GM12878 (cell line): Measurements from ENCODE around the gene NEK3. TPM values are rescaled to one million over a fixed set of nuclear protein-coding genes. Genes with fewer than 3 reads are reported as not detected.

Source experiments
- ASH2L ChIP-seq: fragments of 300-600, 200-600 bp; sonication (generic); IDR thresholded peaks from 2 replicates; pipeline ENCODE4 v1.6.1; 2017; ENCODE audit warnings: low read depth, mild to moderate bottlenecking, borderline replicate concordance
- BCL11A ChIP-seq: IDR thresholded peaks from 2 replicates; pipeline ENCODE4 v1.6.1; 2011; ENCODE audit warnings: low read depth, low read length
- BCL3 ChIP-seq: IDR thresholded peaks from 2 replicates; pipeline ENCODE4 v1.6.1; 2011; ENCODE audit warnings: borderline replicate concordance, low read depth, mild to moderate bottlenecking, moderate library complexity, low read length; ENCODE audit not compliant: insufficient read depth, poor library complexity, severe bottlenecking
- BHLHE40 ChIP-seq, 2 experiments: fragments of 450-650 bp in 1 of 2; IDR thresholded peaks; 2 replicates each; pipeline ENCODE4 v1.6.1; 2011 to 2017; ENCODE audit warnings: low read depth in 2 of 2, borderline replicate concordance in 1 of 2, improper control_type of control experiment in 1 of 2, low read length in 1 of 2, mild to moderate bottlenecking in 1 of 2
- ELK1 ChIP-seq: IDR thresholded peaks from 2 replicates; pipeline ENCODE4 v1.6.1; 2012; ENCODE audit warnings: low read depth, low read length, improper control_type of control experiment
- IKZF2 ChIP-seq, 2 experiments: fragments of 450-650 bp; IDR thresholded peaks; 2 replicates each; pipeline ENCODE4 v1.6.1; 2017; ENCODE audit warnings: mild to moderate bottlenecking in 2 of 2, moderate library complexity in 2 of 2
- MXI1 ChIP-seq: fragments of 150-350 bp; IDR thresholded peaks from 2 replicates; pipeline ENCODE4 v1.6.1; 2011; ENCODE audit warnings: low read depth, mild to moderate bottlenecking, inconsistent platforms, low read length, improper control_type of control experiment
- MYC ChIP-seq: IDR thresholded peaks from 2 replicates; pipeline ENCODE4 v1.6.1; 2011; ENCODE audit warnings: mild to moderate bottlenecking, low read length, moderate library complexity, inconsistent platforms; ENCODE audit not compliant: insufficient read depth, insufficient replicate concordance, insufficient read length, severe bottlenecking
- NR2F1 ChIP-seq: fragments of 450-650 bp; conservative IDR thresholded peaks from 2 replicates; pipeline ENCODE4 v1.6.1; 2017; ENCODE audit warnings: mild to moderate bottlenecking
- POU2F2 ChIP-seq: IDR thresholded peaks from 3 replicates; pipeline ENCODE4 v1.6.1; 2011; ENCODE audit warnings: low read depth, mild to moderate bottlenecking, low read length, borderline replicate concordance
- PRDM15 ChIP-seq: fragments of 450-650 bp; formaldehyde crosslinking; IDR thresholded peaks from 2 replicates; pipeline ENCODE4 v1.4.0; 2020; ENCODE audit warnings: mild to moderate bottlenecking, moderate library complexity
- SIN3A ChIP-seq: IDR thresholded peaks from 2 replicates; pipeline ENCODE4 v1.6.1; 2012; ENCODE audit warnings: low read depth, low read length, improper control_type of control experiment
- STAT1 ChIP-seq: fragments of 450-650 bp; conservative IDR thresholded peaks from 2 replicates; pipeline ENCODE4 v1.6.1; 2014; ENCODE audit warnings: antibody characterized with exemption, mild to moderate bottlenecking
- TBL1XR1 ChIP-seq: IDR thresholded peaks from 2 replicates; pipeline ENCODE4 v1.6.1; 2012; ENCODE audit warnings: low read depth, low read length, improper control_type of control experiment
- TCF12 ChIP-seq: IDR thresholded peaks from 2 replicates; pipeline ENCODE4 v1.6.1; 2011; ENCODE audit warnings: low read depth, mild to moderate bottlenecking, low read length
- WRNIP1 ChIP-seq: IDR thresholded peaks from 2 replicates; pipeline ENCODE4 v1.6.1; 2011; ENCODE audit warnings: low read depth, low read length, improper control_type of control experiment, borderline replicate concordance
- YBX1 ChIP-seq: fragments of 450-650 bp; IDR thresholded peaks from 2 replicates; pipeline ENCODE4 v1.6.1; 2016; ENCODE audit warnings: antibody characterized with exemption
- ZNF687 ChIP-seq: fragments of 450-650 bp; IDR thresholded peaks from 2 replicates; pipeline ENCODE4 v1.6.1; 2017; ENCODE audit warnings: mild to moderate bottlenecking, moderate library complexity
- polyA plus RNA-seq, 11 experiments: library from polyadenylated mRNA; depleted of rRNA in 4 of 11; unstranded in 6 of 11; stranded (reverse) in 5 of 11; fragments of >200 nt; fragmentation: Nextera tagmentation in 4 of 11; fragmentation: Illumina TruSeq in 1 of 11; extraction: Ambion mirVana in 4 of 11; extraction: Trizol in 1 of 11; gene quantifications; 1 replicate in 1 of 11; 2 replicates in 10 of 11; pipeline versions ENCODE4 v1.2.1 to v1.2.3, GENCODE V29; 2011 to 2016; ENCODE audit warnings: inconsistent platforms in 2 of 11, missing spikeins in 2 of 11, low read depth in 1 of 11
- total RNA-seq, 4 experiments: library from RNA; depleted of rRNA in 3 of 4; stranded (reverse); fragments of >200 nt in 3 of 4; fragmentation: Illumina TruSeq in 1 of 4; extraction: Trizol in 1 of 4; gene quantifications; 2 replicates each; pipeline versions ENCODE4 v1.2.1 to v1.2.3, GENCODE V29; 2013 to 2021

NEK3 gene
- total and polyA plus RNA-seq, 10 of the 15 experiments (the other 5 are each of a cell fraction or from before 2014, with no cell fraction given) = 2.9 to 9.3 (median 5.9) TPM

GRCh38 chr13:52194184-52194868 lies 34.9 kb upstream of the NEK3 start (continued):
- TF ChIP-seq WRNIP1 = peak; percentile 99
- TF ChIP-seq IKZF2 (IDR thresholded peaks at IDR 0.05) = peak; percentile 40 to 45; a peak in 3 of 4 replicates
- no peak for TF ChIP-seq ASH2L
- peak; percentile 59; the same call in 1 of the 2 replicates for TF ChIP-seq ELK1
- no peak for TF ChIP-seq MYC
- TF ChIP-seq STAT1 = peak; percentile 76; the same call in 1 of the 2 replicates
- peak; percentile 65; the same call in 1 of the 2 replicates for TF ChIP-seq ZNF687
- 0 out of 2 replicates have a peak, but pooled peaks have one; percentile 31 for TF ChIP-seq BCL11A
- peak; percentile 68; the same call in 1 of the 2 replicates for TF ChIP-seq TBL1XR1
- 0 out of 2 replicates have a peak, but pooled peaks have one; percentile 24 for TF ChIP-seq NR2F1
- TF ChIP-seq POU2F2 = peak; percentile 92; the same call in 2 of the 3 replicates
- peak; percentile 67; the same call in 1 of the 2 replicates for TF ChIP-seq TCF12
- peak; percentile 48; the same call in 1 of the 2 replicates for TF ChIP-seq SIN3A
- peak in 1 of 2 experiments; percentile 44; a peak in 2 of 4 replicates for TF ChIP-seq BHLHE40 (IDR thresholded peaks at IDR 0.05; ENCODE audit: borderline replicate concordance in 1 of 2, low read depth in 2 of 2, low read length in 1 of 2)
- no peak for TF ChIP-seq YBX1
- TF ChIP-seq MXI1 = peak; percentile 89
- no peak for TF ChIP-seq BCL3
- TF ChIP-seq PRDM15 = no peak
